Stimulated activated CD4-positive, alpha-beta T cell treated with anti-CD3 and anti-CD28 coated beads, TNF-alpha, amount 100 ng/mL, for 1 hour (primary cell): Measurements from ENCODE around the gene BCL11A.

Source experiments
- DNase-seq, 3 donors: peaks; one replicate each; pipeline ENCODE4 v3.0.0-alpha.2; 2020; ENCODE audit warnings: low read depth in 3 of 3, low spot score in 1 of 3

The BCL11A gene

GRCh38 chr2:60468382-60469085 lies 84.9 kb downstream of the BCL11A start:
- DNase-seq, result no peak

- DNase-seq, result no peak
Observed at GRCh38 chr2:60466161-60466702, 87.2 kb downstream of the BCL11A start.

GRCh38 chr2:60465736-60466135 lies 87.7 kb downstream of the BCL11A start:
- no peak for DNase-seq

GRCh38 chr2:60463249-60463648 lies 90.2 kb downstream of the BCL11A start:
- no peak for DNase-seq

GRCh38 chr2:60461421-60462108 lies 91.9 kb downstream of the BCL11A start:
- DNase-seq, result no peak

GRCh38 chr2:60460577-60461420 lies 92.7 kb downstream of the BCL11A start:
- no peak for DNase-seq

GRCh38 chr2:60459851-60460250 lies 93.6 kb downstream of the BCL11A start:
- no peak for DNase-seq

GRCh38 chr2:60456115-60456770 lies 97.2 kb downstream of the BCL11A start:
- DNase-seq, result no peak

- DNase-seq, result no peak
Observed at GRCh38 chr2:60453872-60454271, 99.6 kb downstream of the BCL11A start.

- DNase-seq, result no peak
Observed at GRCh38 chr2:60453301-60453700, 100.2 kb downstream of the BCL11A start.

GRCh38 chr2:60450488-60450887 lies 103.0 kb downstream of the BCL11A start:
- no peak for DNase-seq

- no peak for DNase-seq
Observed at GRCh38 chr2:60447943-60448342, 105.5 kb downstream of the BCL11A start.

GRCh38 chr2:60446413-60447267 lies 106.8 kb downstream of the BCL11A start:
- DNase-seq, result no peak

GRCh38 chr2:60445684-60446179 lies 107.7 kb downstream of the BCL11A start:
- DNase-seq, result no peak

GRCh38 chr2:60442608-60443007 lies 110.8 kb downstream of the BCL11A start:
- no peak for DNase-seq

GRCh38 chr2:60441800-60442199 lies 111.7 kb downstream of the BCL11A start:
- DNase-seq, result no peak

- no peak for DNase-seq
Observed at GRCh38 chr2:60440767-60441163, 112.7 kb downstream of the BCL11A start.

- no peak for DNase-seq
Observed at GRCh38 chr2:60440079-60440766, 113.2 kb downstream of the BCL11A start.

GRCh38 chr2:60439219-60439974 lies 114.1 kb downstream of the BCL11A start:
- no peak for DNase-seq
